Duodenal mucosa (tissue), 2 donors: ENCODE results near the gene SNRNP25.

Source experiments
- H3K27ac ChIP-seq: one replicate; pipeline ENCODE4 v1.7.0; 2013; ENCODE audit warnings: low read depth, low read length
- H3K27me3 ChIP-seq, 2 donors: one replicate each; pipeline ENCODE4 v1.7.0; 2013; ENCODE audit warnings: low read length in 2 of 2, control low read depth in 1 of 2; ENCODE audit not compliant: insufficient read depth in 2 of 2, control insufficient read depth in 1 of 2
- H3K36me3 ChIP-seq, 2 donors: one replicate each; pipeline ENCODE4 v1.7.0; 2013; ENCODE audit warnings: low read length in 2 of 2, control low read depth in 1 of 2; ENCODE audit not compliant: insufficient read depth in 2 of 2, control insufficient read depth in 1 of 2
- H3K4me1 ChIP-seq, 2 donors: one replicate each; pipeline ENCODE4 v1.7.0; 2013; ENCODE audit warnings: low read length in 2 of 2, control low read depth in 1 of 2; ENCODE audit not compliant: insufficient read depth in 2 of 2, control insufficient read depth in 1 of 2
- H3K4me3 ChIP-seq, 2 donors: one replicate each; pipeline ENCODE4 v1.7.0; 2013; ENCODE audit warnings: low read length in 2 of 2, low read depth in 1 of 2
- H3K9ac ChIP-seq, 2 donors: one replicate each; pipeline ENCODE4 v1.7.0; 2013; ENCODE audit warnings: low read length in 2 of 2, low read depth in 1 of 2
- H3K9me3 ChIP-seq, 2 donors: one replicate each; pipeline ENCODE4 v1.7.0; 2013; ENCODE audit warnings: low read length in 2 of 2, control low read depth in 1 of 2; ENCODE audit not compliant: control insufficient read depth in 1 of 2

Gene SNRNP25

DNA sequence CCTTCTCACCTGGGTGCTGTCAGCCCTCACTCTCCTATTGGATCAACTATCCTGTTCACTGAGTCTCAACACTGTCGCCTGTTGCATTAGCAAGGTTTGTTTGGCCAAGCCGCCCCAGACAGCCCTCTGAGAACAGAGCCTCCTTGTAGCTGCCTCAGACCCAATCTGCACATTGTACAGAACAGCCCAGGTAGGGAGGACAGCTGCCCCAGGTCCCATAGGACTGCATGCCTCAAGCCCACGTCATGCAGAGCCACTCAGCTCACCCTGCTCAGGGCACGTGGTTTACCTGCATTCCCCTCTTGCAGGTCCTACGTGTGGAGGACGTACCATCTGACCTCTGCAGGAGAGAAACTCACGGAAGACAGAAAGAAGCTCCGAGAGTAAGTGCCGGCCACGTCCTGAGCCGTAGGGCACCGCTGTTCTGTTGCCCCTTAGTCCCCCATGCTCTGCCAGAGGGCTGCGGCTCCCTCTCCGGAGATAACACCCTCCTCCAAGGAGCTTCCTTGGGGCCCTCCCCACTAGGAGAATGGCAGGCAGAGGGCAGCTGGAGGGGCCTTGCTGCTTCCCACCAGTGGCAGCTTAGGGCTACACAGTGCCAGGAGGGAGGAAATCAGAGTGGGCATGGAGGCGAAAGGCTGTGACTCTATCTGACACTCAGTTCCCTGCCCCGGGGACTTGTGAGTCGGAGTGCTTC is 2.8 kb downstream of the SNRNP25 start:
- H3K27me3 ChIP-seq: no peaks in the 10 kb centered on the region
- no peak overlapping the region for H3K9ac ChIP-seq
- H3K9me3 ChIP-seq: no peaks in the 10 kb centered on the region
- H3K4me3 ChIP-seq: no peak overlapping the region
- H3K36me3 ChIP-seq: peaks cover 18 to 32% of the 10 kb centered on the region in 2 donors
- no peak overlapping the region for H3K27ac ChIP-seq
- H3K4me1 ChIP-seq: peaks cover 0 to 8% of the 10 kb centered on the region in 2 donors

DNA sequence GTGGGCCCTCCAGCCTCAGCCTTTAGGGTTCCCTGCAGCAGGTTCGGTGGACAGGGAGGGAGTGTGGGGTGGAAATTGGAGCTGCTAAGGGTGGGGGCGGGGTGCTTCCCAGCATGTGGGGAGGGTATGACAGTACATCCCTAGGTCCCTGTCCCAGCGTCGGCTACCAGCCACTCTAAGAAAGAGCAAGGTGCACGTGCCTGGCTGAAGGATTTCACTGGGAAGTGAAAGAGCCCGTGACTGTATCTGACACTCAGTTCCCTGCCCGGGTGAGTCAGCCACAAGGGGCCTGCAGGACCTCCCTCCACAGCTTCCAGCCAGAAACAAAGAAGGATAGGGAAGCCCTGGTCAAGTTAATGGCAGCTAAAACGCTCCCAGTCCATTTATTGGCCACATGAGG is 4.1 kb downstream of the SNRNP25 start:
- H3K4me3 ChIP-seq: no peak overlapping the region
- H3K27me3 ChIP-seq: no peaks in the 10 kb centered on the region
- peaks cover 18 to 32% of the 10 kb centered on the region in 2 donors for H3K36me3 ChIP-seq

DNA sequence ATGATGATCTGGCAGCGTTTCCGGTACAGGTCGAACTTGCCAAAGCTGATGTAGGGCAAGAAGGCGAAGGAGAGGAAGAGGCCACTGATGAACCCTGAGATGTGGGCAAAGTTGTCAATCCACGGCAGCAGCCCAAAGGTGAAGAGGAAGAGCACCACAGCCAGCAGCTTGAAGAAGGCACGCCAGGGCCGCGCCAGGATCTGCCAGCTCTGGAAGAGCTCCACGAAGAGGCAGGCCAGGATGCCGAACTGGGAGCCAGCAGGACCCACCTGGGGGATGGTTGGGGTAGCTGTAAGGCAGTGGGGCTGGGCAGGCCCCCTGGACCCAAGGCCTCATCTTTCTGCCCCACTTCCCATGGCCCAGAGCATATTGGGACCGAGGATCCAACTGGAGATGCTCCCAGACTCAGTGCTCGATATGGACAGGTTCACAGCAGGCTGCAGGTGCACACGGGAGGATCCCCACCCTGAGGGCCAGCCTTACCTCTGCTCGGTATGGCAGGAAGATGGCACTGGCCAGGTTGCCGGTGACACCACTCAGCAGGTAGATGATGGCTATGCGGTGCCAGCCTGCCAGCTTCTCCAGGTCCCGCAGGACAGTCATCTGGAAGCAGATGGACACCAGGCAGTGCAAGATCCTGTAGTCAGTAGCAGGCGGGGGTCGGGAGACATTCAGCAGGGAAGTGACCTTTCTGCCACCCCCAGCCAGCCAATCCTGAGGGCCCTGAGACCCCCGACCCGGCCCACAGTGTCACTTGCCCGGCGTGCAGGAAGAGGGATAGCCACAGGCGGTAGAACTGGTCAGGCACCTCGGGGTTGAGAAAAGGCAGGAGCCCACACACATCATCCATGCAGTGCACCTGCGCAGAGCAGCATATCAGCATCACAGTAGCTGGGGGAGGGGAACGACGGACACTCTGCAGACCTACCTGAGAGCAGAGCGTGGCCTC is 5.1 kb downstream of the SNRNP25 start:
- H3K9me3 ChIP-seq: no peaks in the 10 kb centered on the region
- H3K36me3 ChIP-seq: peaks cover 18 to 32% of the 10 kb centered on the region in 2 donors
- H3K9ac ChIP-seq: no peak overlapping the region
- no peak overlapping the region for H3K27ac ChIP-seq
- no peak overlapping the region for H3K4me3 ChIP-seq
- no peaks in the 10 kb centered on the region for H3K27me3 ChIP-seq
- H3K4me1 ChIP-seq: peaks cover 0 to 6% of the 10 kb centered on the region in 2 donors

More for the DNA sequence above, 4.1 kb downstream of the SNRNP25 start:
- no peak overlapping the region for H3K9ac ChIP-seq
- H3K27ac ChIP-seq: no peak overlapping the region
- H3K9me3 ChIP-seq: no peaks in the 10 kb centered on the region
- peaks cover 0 to 6% of the 10 kb centered on the region in 2 donors for H3K4me1 ChIP-seq

DNA sequence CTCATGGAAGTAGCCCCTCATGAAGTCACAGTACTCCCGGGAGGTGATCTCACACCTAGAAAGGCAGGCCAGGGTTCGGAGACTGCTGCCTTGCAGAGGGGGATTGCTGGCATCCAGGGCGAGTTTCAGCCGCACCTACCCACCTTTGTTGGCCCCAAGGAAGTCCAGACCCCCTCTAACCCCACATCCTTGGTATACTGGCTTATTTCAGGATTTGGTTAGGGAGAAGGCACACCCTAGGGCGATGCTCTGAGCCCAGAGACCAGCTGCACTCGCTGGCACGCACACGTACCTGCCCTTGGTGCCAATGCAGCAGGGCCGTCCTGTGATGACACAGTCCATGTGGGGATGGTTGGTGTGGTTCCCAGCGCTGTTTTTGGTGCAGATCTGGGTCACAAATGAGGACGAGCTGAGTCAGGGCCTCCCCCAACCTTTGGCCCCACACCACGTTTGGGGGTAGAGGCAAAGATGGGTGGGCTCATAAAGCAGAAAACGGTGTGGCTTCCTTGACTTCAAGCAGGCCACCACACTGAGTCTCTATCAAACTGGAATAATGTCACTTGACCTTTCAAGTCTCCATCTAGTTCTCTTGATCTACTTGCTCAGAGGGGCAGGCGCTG is 5.9 kb downstream of the SNRNP25 start:
- H3K9ac ChIP-seq: no peak overlapping the region
- H3K27me3 ChIP-seq: no peaks in the 10 kb centered on the region
- H3K4me3 ChIP-seq: no peak overlapping the region
- no peaks in the 10 kb centered on the region for H3K4me1 ChIP-seq
- no peaks in the 10 kb centered on the region for H3K9me3 ChIP-seq
- H3K27ac ChIP-seq: no peak overlapping the region
- H3K36me3 ChIP-seq: peaks cover 18 to 38% of the 10 kb centered on the region in 2 donors

DNA sequence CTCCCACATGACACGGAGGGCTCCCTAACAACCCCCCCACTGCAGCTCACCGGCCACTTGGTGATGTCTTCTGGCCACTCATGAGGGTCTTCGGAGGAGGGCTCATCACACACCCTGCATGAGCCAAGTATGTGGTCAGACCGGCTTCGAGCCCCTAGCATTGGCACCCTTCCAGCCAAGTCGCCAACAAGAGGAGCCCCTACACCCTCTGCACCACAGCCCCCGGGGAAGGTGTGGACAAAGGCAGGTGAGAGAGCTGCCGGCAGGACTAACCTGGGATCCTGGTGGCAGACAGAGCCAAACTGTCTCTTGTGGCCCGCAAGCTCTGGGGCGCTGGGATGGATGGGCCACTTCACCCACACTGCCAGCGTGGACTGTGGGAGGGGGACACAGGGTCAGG is 6.5 kb downstream of the SNRNP25 start:
- no peaks in the 10 kb centered on the region for H3K27me3 ChIP-seq
- no peaks in the 10 kb centered on the region for H3K4me1 ChIP-seq
- H3K9ac ChIP-seq: no peak overlapping the region
- H3K27ac ChIP-seq: no peak overlapping the region
- no peak overlapping the region for H3K4me3 ChIP-seq
- H3K36me3 ChIP-seq: peaks cover 18 to 38% of the 10 kb centered on the region in 2 donors
- no peaks in the 10 kb centered on the region for H3K9me3 ChIP-seq

DNA sequence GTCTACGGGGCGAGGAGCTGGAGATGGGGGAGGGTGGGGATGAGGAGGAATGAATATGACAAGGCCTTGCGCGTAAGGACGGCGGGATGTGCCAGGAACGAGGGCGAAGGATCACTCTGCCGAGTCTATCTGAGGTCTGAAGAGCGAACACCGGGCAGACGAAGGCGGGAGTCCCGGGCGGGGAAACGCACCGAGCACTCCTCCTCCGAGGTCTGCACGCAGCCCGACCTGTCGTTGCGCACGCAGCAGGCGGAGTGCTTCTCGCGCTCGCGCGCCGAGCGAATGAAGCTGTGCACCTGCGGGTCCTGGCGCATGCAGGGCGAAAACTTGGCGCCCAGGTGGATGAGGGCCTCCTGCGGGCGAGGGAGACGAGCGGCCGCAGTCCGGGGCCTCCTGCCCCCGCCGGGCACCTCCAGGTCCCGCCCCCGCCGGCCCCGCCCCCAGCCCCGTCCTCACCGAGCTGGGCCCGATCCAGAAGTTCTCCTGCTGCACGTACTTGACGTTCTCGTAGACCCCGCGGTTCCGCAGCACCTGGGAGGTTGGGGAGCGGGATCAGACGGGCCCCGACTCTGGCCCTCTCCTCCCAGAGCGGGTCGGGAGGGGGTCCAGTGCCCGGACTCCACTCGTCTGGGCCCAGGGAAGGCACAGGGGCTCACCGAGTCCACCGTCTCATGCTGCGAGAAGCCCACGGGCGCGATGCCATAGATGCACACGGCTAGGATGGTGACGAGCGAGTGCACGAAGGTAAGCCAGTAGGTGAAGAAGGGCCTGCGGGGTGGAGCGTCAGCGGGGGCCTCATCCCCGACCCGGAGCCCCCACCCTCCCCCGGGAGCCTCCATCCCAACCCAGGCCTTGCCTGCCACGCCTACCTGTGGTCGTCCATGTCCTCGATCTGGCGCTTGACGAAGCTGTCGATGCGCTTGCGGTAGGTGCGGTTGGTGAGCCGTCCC is 7.6 kb downstream of the SNRNP25 start:
- H3K9me3 ChIP-seq: no peaks in the 10 kb centered on the region
- no peaks in the 10 kb centered on the region for H3K27me3 ChIP-seq
- H3K27ac ChIP-seq: no peak overlapping the region
- peaks cover 13 to 29% of the 10 kb centered on the region in 2 donors for H3K36me3 ChIP-seq
- no peak overlapping the region for H3K4me3 ChIP-seq
- H3K9ac ChIP-seq: no peak overlapping the region
- peaks cover 0 to 7% of the 10 kb centered on the region in 2 donors for H3K4me1 ChIP-seq

DNA sequence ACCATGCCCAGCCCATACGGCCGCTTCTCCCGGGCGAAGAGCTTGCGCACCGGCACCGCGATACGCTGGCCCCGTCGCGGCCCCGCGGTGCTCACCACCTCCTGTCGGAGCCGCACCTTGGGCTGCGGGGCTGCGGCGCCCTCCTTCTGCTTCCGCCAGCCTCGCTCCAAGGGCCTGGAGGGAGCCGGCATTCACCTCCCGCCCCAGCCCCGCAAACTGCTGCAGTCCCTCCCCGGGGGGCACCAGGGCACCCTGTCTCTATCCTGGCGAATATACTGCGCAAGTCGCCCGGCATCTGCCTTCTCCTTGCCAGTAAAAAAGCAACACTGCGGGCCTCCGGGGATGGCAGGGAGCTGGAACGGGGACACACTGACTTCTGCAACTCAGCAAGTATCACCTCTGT is 8.3 kb downstream of the SNRNP25 start:
- Histone ChIP-seq H3K27ac (no peak overlapping the region), H3K9ac (no peak overlapping the region), H3K9me3 (no peaks in the 10 kb centered on the region), H3K4me3 (no peak overlapping the region), H3K4me1 (peaks cover 0 to 7% of the 10 kb centered on the region in 2 donors), H3K27me3 (no peaks in the 10 kb centered on the region), H3K36me3 (peaks cover 9 to 22% of the 10 kb centered on the region in 2 donors)

DNA sequence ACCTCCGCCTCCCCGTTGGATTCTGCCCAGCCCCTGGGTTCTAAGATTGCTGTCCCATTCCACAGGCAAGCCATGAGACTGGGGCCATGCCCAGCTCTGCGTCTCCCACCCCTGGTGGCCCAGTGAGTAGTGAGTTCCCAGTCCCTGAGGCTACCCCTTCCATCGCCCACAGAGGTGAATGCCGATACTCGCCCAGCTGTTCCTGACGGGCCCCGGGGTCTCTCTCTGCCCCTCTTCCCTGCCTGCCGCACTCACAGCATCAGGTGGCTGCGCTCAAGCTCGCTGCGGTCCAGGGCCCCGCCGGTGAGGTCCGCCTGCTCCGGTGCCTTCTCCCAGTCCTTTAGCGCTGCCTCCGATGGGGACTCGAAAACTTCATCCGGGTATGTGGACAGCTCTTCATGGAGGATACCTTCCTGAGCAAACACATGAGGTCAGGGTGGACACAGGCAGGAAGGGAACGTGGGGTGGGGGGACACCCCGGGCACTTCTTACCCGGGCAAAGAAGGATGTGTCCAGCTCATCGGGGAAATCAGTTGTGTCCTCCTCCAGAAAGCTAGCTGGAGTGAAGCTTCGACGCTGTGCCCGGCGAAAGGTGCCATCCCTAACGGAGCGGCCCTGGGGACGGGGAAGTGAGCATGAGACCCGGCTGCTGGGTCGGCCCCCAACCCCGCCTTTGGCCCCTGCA is 8.8 kb downstream of the SNRNP25 start:
- H3K9ac ChIP-seq: no peak overlapping the region
- no peak overlapping the region for H3K4me3 ChIP-seq
- no peak overlapping the region for H3K27ac ChIP-seq
- H3K4me1 ChIP-seq: peaks cover 0 to 7% of the 10 kb centered on the region in 2 donors
- no peaks in the 10 kb centered on the region for H3K27me3 ChIP-seq
- H3K36me3 ChIP-seq: peaks cover 3 to 19% of the 10 kb centered on the region in 2 donors
- H3K9me3 ChIP-seq: no peaks in the 10 kb centered on the region

DNA sequence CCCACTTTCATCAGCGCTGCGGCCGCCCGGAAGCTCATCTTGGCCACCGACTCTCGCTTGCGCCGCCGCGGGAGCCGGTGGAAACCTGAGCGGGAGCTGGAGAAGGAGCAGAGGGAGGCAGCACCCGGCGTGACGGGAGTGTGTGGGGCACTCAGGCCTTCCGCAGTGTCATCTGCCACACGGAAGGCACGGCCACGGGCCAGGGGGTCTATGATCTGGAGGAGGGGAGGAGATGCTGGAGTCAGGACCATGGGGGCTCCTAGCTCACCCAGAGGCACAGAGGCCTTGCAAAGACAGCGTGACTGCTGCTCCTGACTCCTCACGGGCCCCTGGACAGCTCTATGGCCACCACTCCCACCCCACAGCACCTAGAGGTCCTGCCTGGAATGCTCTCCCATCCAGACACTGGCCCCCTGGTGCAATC is 9.4 kb downstream of the SNRNP25 start:
- Histone ChIP-seq H3K4me1 (peaks cover 0 to 7% of the 10 kb centered on the region in 2 donors), H3K27ac (no peak overlapping the region), H3K9me3 (no peaks in the 10 kb centered on the region), H3K36me3 (peaks cover 0 to 17% of the 10 kb centered on the region in 2 donors), H3K4me3 (no peak overlapping the region), H3K9ac (no peak overlapping the region), H3K27me3 (no peaks in the 10 kb centered on the region)
